ENCODE results near the gene ORM2. TPM values are rescaled to one million over a fixed set of nuclear protein-coding genes. Genes with fewer than 3 reads are reported as not detected.

The ORM2 gene
- total and polyA plus RNA-seq, 2 of the 8 experiments (the other 6 are each of a cell fraction or from before 2014, with no cell fraction given) = 1.3 TPM; not detected in 1

DNA sequence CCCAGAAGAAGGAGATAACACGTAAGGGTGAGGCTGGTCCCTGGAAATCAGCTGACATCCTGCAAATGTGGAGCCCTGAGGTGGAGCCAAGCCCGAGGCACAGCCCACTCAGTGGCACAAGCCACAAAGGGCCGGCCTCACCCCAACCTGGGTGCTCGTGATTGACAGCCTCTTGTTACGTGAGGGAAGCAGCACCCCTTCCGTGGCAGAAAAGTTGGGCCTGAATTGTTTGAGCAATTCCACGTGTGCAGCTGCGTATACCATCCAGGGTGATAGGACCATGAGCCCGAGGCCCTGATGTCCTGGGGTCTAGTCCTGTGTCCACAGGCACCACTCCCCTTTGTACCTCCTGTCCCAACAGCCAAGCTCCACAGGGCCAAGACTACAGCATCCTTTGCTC lies 4.8 kb downstream of the ORM2 start (continued):
- no peak for TF ChIP-seq NRF1 (IDR thresholded peaks at IDR 0.05; ENCODE audit: low read depth, low read length)
- no peak for TF ChIP-seq CHD1 (IDR thresholded peaks at IDR 0.05; ENCODE audit: low read depth, low read length)
- TF ChIP-seq RBBP5 (IDR thresholded peaks at IDR 0.05; ENCODE audit: borderline replicate concordance, low read depth, low read length) = no peak
- no peak for TF ChIP-seq POLR2A (IDR thresholded peaks at IDR 0.05; ENCODE audit: control extremely low read depth in 1 of 2, low read depth in 2 of 2, low read length in 2 of 2)
- TF ChIP-seq CTBP2 (IDR thresholded peaks at IDR 0.05; ENCODE audit: borderline replicate concordance, insufficient read depth, insufficient read length, low read length) = no peak
- TF ChIP-seq SIRT6 (IDR thresholded peaks at IDR 0.05; ENCODE audit: low read length) = no peak
